Measurements from ENCODE around the gene CFTR. TPM values are rescaled to one million over a fixed set of nuclear protein-coding genes. Genes with fewer than 3 reads are reported as not detected.
"Not testable (repeated sequence)": the region's sequence is repeated elsewhere in the genome, so short reads cannot be mapped to it uniquely, and the experiment has no call there.

CFTR gene
- polyA plus RNA-seq, 1 donor (not counting 4 experiments of a cell fraction or from before 2014, with no cell fraction given), result not detected

- no peak for TF ChIP-seq CTCF (optimal IDR thresholded peaks at IDR 0.05 in 1 of 3, IDR thresholded peaks at IDR 0.05 in 1 of 3, conservative IDR thresholded peaks at IDR 0.05 in 1 of 3; ENCODE audit: extremely low read depth in 1 of 3, insufficient read depth in 2 of 3, low read length in 3 of 3)
- no peak for TF ChIP-seq EZH2 (IDR thresholded peaks at IDR 0.05; ENCODE audit: low read length)
- H3K9me1 ChIP-seq (ENCODE audit: control insufficient read depth, extremely low read depth, insufficient read depth, low read length), result no peaks in the 10 kb centered on the region
- no peaks in the 10 kb centered on the region for H3K9me3 ChIP-seq (ENCODE audit: control insufficient read depth, low read depth, low read length)
- H3K79me2 ChIP-seq (ENCODE audit: control insufficient read depth, insufficient read depth, low read length), result no peaks in the 10 kb centered on the region
- no peaks in the 10 kb centered on the region for H3K27me3 ChIP-seq (ENCODE audit: control insufficient read depth, extremely low read depth, insufficient read depth, low read length)
- DNase-seq (ENCODE audit: low read depth, low spot score) (no peak), FAIRE-seq (no peak)
- H3K4me2 ChIP-seq (ENCODE audit: control insufficient read depth, extremely low read depth, insufficient read depth, low read depth, low read length), result no peak overlapping the region
- no peak overlapping the region for H3K9ac ChIP-seq (ENCODE audit: control insufficient read depth, extremely low read depth, insufficient read depth, low read length)
- dilution Hi-C loops (cut with MboI; ENCODE audit: extremely low pct_ligation_motif_present, low sequenced_read_pairs), result no loop called here
- no peaks in the 10 kb centered on the region for H3K4me1 ChIP-seq (ENCODE audit: control insufficient read depth, extremely low read depth, insufficient read depth, low read length)
- no peak overlapping the region for H2AFZ ChIP-seq (ENCODE audit: control insufficient read depth, low read length)
- no peak overlapping the region for H3K4me3 ChIP-seq (ENCODE audit: control insufficient read depth in 2 of 3, extremely low read depth in 1 of 3, insufficient read depth in 2 of 3, low read depth in 1 of 3, low read length in 3 of 3)
- no peaks in the 10 kb centered on the region for H4K20me1 ChIP-seq (ENCODE audit: control insufficient read depth, extremely low read depth, insufficient read depth, low read length)
- H3K27ac ChIP-seq (ENCODE audit: control insufficient read depth, insufficient read depth, low read length), result no peak overlapping the region
- H3K36me3 ChIP-seq (ENCODE audit: control insufficient read depth in 2 of 2, extremely low read depth in 1 of 2, insufficient read depth in 2 of 2, low read length in 2 of 2), result no peaks in the 10 kb centered on the region
These were observed 227.3 kb downstream of the CFTR start for GRCh38 chr7:117707080-117707479.

GRCh38 chr7:117708173-117708572 lies 228.3 kb downstream of the CFTR start:
- H3K79me2 ChIP-seq (ENCODE audit: control insufficient read depth, insufficient read depth, low read length); H3K9ac ChIP-seq (ENCODE audit: control insufficient read depth, extremely low read depth, insufficient read depth, low read length); H2AFZ ChIP-seq (ENCODE audit: control insufficient read depth, low read length); H3K4me3 ChIP-seq (ENCODE audit: control insufficient read depth in 2 of 3, extremely low read depth in 1 of 3, insufficient read depth in 2 of 3, low read depth in 1 of 3, low read length in 3 of 3); H3K9me1 ChIP-seq (ENCODE audit: control insufficient read depth, extremely low read depth, insufficient read depth, low read length); dilution Hi-C loops (cut with MboI; ENCODE audit: extremely low pct_ligation_motif_present, low sequenced_read_pairs); H3K27me3 ChIP-seq (ENCODE audit: control insufficient read depth, extremely low read depth, insufficient read depth, low read length); H4K20me1 ChIP-seq (ENCODE audit: control insufficient read depth, extremely low read depth, insufficient read depth, low read length); DNase-seq (ENCODE audit: low read depth, low spot score); H3K4me2 ChIP-seq (ENCODE audit: control insufficient read depth, extremely low read depth, insufficient read depth, low read depth, low read length); H3K9me3 ChIP-seq (ENCODE audit: control insufficient read depth, low read depth, low read length); H3K36me3 ChIP-seq (ENCODE audit: control insufficient read depth in 2 of 2, extremely low read depth in 1 of 2, insufficient read depth in 2 of 2, low read length in 2 of 2); FAIRE-seq; H3K4me1 ChIP-seq (ENCODE audit: control insufficient read depth, extremely low read depth, insufficient read depth, low read length); H3K27ac ChIP-seq (ENCODE audit: control insufficient read depth, insufficient read depth, low read length): not testable (repeated sequence)

GRCh38 chr7:117711556-117711955 lies 231.7 kb downstream of the CFTR start:
- no peaks in the 10 kb centered on the region for H3K9me3 ChIP-seq (ENCODE audit: control insufficient read depth, low read depth, low read length)
- no peak overlapping the region for H3K9ac ChIP-seq (ENCODE audit: control insufficient read depth, extremely low read depth, insufficient read depth, low read length)
- H4K20me1 ChIP-seq (ENCODE audit: control insufficient read depth, extremely low read depth, insufficient read depth, low read length), result no peaks in the 10 kb centered on the region
- H3K9me1 ChIP-seq (ENCODE audit: control insufficient read depth, extremely low read depth, insufficient read depth, low read length), result no peaks in the 10 kb centered on the region
- no peak for TF ChIP-seq EZH2 (IDR thresholded peaks at IDR 0.05; ENCODE audit: low read length)
- no peak for TF ChIP-seq CTCF (optimal IDR thresholded peaks at IDR 0.05 in 1 of 3, IDR thresholded peaks at IDR 0.05 in 1 of 3, conservative IDR thresholded peaks at IDR 0.05 in 1 of 3; ENCODE audit: extremely low read depth in 1 of 3, insufficient read depth in 2 of 3, low read length in 3 of 3)
- no peak for FAIRE-seq
- no peak overlapping the region for H3K27ac ChIP-seq (ENCODE audit: control insufficient read depth, insufficient read depth, low read length)
- dilution Hi-C loops (cut with MboI; ENCODE audit: extremely low pct_ligation_motif_present, low sequenced_read_pairs), result no loop called here
- H3K4me3 ChIP-seq (ENCODE audit: control insufficient read depth in 2 of 3, extremely low read depth in 1 of 3, insufficient read depth in 2 of 3, low read depth in 1 of 3, low read length in 3 of 3), result no peak overlapping the region
- no peaks in the 10 kb centered on the region for H3K79me2 ChIP-seq (ENCODE audit: control insufficient read depth, insufficient read depth, low read length)
- H3K36me3 ChIP-seq (ENCODE audit: control insufficient read depth in 2 of 2, extremely low read depth in 1 of 2, insufficient read depth in 2 of 2, low read length in 2 of 2), result no peaks in the 10 kb centered on the region
- H3K27me3 ChIP-seq (ENCODE audit: control insufficient read depth, extremely low read depth, insufficient read depth, low read length), result no peaks in the 10 kb centered on the region
- DNase-seq (ENCODE audit: low read depth, low spot score), result no peak
- H3K4me2 ChIP-seq (ENCODE audit: control insufficient read depth, extremely low read depth, insufficient read depth, low read depth, low read length), result no peak overlapping the region
- H3K4me1 ChIP-seq (ENCODE audit: control insufficient read depth, extremely low read depth, insufficient read depth, low read length), result no peaks in the 10 kb centered on the region
- H2AFZ ChIP-seq (ENCODE audit: control insufficient read depth, low read length), result no peak overlapping the region

All from keratinocyte (primary cell).